Measurements from ENCODE around the gene LGMN.
"Not testable (repeated sequence)": the region's sequence is repeated elsewhere in the genome, so short reads cannot be mapped to it uniquely, and the experiment has no call there.

Gene LGMN

DNA sequence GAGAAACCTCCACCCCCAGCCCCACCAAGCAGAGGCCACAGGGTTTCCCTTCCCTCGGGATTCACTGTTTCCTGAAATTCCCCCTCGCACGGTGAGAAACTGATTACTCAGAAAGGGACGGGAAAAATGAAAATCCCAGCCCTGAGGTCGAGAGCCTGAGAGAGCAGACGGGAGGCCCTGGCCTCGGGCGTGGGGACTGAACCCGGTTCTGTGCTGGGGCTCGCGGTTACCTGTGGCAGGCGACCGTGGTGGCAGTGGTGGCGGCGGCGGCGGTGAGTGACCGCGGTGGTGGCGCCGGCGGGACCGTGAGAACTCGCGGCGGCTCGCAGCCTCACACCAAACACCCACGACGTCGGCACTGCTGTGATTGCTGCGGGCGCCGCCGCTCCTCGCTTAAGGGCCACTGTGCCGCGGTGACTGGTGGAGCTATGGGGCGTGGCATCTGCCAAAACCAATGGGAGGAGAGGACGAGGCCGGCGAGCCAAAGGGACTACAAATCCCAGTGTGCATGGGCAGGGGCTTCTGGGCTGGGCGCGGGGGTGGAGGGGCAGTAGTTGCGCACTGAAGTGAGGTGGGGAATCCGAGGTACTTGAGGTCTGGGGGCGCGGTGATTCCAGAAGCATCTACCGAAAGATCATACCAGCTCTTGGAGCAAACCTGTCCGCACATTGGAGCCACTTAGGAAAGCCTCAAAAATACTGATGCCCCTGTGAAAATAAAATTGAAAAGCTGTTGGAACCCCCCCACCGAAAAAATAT is at the start of gene LGMN:
TSS of gene LGMN (minus strand) at position 369 of the 758 bp plus-strand sequence. CDS start 15,841 bp downstream, outside the sequence.
- peak; percentile 65 to 97 (median 92) for DNase-seq

DNA sequence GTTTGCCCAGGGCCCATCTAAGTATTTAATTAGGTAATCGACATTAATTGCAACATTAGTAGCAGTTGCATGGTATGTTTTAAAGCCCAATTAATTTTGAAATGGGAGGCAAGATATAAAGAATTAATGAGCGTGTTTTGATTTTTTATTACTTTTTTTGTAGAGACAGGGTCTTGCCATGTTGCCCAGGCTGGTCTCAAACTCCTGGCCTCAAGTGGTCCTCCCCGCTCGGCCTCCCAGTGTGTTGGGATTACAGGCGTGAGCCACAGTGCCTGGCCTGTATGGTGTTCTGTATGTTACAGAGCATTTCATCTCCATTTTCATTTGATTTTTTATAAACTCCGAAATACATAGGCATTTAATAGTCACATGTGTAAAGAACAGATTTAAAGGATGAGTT is 46.5 kb upstream of the LGMN start:
- no peak for DNase-seq

DNA sequence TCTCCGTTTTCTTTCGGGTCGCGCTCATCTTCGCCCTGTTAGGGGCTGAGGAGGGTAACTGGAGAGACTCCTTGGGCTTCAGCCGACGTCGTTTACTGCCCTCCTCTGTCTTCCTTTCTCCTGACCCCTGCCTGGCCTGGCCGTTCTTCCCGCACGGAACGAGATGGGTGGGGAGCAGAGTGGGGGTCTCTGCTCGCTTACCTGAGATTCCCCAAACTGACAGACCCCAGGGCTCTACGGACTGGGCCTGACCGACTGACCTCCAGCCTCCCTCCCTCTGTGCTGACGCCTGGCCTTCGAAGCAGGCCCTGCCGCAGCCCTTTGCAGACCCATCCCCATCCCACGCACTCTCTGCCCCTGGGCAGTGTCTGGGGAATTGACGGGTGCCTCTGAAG is 46.1 kb upstream of the LGMN start:
- peak in 1 of 14 donors; percentile 21 for DNase-seq

DNA sequence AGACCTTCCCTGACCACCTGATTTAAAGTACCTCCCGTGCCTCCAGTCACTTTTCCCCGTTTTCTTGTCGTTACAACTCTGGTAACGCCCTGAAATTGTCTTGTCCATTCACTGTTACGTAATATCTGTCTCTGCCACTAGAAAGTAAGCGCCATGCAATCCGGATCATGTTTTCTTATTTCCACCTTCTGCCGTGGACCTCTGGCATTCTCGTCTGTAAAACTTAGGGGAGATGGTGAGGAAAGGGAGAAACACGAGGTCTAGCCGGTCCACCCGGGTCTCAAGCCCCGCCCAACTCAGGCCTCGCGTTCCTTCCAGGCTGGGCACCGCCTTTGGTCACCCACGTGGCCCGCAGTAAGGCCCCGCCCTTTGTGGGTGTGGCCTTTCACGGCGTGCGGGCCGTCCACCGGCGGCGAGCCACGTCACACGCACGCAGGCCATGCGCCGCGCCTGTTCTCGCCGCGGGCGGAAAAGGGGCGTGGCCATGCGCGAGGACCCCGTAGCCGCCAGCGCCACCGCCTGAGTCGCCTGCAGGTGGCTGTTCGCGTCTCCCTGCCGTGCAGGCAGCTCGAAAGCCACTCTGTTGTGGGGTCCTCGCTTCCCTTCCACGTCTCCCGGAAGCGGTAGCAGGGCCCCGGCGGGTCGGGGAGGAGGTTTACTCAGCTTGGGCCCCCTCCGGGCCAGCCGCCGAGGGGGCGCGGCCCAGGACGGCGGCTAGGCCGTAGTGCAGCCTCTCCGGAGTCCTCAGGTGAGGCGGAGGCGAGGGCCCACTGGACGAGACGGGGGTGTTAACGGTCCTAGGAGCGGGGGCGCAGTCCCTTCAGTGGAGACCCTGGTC is 45.5 kb upstream of the LGMN start, which contains the start of gene GOLGA5:
TSS of gene GOLGA5 (plus strand) at position 597 of the 838 bp plus-strand sequence. CDS start 3,133 bp downstream, outside the sequence.
- DNase-seq: peak; percentile 88 to 99 (median 96)

DNA sequence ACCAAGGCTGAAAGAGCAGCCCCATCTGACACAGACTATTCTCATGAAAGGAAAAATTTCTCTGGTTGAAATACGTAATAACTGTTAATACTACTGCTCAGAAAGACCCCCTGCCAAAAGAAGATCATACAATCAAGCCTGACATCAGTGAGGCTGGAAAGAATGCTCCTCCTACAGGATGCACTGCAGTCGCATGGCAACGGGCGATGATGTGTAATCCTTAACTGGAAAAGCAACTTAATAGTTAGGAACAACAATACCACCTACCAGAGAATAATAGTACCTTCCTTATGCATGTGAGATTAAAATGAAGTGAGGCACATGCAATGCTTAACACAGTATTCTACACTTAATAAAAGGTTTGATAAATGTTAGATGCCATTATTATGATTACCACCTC is 44.5 kb upstream of the LGMN start:
- DNase-seq: no peak

DNA sequence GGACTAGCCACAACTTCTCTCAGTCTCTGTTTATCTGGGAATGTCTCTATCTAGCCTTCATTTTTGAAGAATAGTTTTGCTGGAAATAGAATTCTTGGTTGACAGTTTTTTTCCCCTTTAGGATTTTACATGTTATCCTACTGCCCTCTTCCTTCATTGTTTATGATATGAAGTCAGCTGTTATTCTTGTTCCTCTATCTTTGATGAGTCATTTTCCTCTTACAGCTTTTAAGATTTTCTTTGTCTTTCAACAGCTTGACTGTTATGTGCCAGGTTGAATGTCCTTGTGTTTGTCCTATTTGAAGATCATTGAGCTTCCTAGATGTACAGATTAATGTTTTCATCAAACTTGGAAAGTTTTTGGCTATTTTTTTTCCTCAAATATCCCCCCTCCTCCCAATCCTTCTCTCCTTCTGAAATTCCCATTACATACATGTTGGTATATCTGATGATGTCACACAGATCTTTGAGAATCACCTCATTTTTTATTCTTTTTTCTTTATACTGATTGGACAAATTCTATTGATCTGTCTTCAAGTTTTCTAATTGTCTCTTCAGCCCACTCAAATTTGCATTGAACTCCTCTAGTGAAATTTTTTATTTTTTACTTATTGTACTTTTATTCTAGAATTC is 41.1 kb upstream of the LGMN start:
- no peak for DNase-seq

DNA sequence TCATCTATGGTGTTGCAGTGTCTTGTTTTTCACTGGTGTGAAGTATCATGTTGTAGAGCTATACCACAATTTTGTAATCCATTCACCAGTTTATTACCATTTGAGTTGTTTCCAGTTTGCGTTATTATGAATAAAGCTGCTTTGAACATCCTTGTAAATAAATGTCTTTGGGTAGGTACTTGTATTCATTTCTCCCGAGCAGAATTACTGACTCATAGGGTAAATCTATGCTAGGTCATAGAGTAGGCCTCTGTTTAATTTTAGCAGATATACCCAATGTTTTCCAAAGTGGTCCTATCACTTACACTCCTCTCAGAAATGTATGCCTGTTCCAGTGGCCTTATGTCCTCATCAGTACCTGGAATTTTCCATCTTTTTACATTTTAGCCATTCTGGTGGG is 39.1 kb upstream of the LGMN start:
- no peak for DNase-seq

DNA sequence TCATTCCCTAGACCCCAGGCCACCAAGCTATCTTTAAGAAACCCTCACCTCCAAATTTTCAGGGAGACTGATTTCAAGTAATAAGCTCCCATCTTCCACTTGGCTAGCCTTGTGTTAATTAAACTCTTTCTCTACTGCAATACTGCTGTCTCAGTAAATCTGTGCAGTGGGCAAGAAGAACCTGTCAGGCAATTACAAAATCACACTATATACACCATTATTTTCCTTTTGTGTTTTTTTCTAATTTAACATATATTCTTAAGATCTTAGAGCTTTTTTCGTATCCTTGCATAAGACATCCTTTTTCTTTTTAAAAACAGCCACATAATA is 38.0 kb upstream of the LGMN start:
- no peak for DNase-seq

DNA sequence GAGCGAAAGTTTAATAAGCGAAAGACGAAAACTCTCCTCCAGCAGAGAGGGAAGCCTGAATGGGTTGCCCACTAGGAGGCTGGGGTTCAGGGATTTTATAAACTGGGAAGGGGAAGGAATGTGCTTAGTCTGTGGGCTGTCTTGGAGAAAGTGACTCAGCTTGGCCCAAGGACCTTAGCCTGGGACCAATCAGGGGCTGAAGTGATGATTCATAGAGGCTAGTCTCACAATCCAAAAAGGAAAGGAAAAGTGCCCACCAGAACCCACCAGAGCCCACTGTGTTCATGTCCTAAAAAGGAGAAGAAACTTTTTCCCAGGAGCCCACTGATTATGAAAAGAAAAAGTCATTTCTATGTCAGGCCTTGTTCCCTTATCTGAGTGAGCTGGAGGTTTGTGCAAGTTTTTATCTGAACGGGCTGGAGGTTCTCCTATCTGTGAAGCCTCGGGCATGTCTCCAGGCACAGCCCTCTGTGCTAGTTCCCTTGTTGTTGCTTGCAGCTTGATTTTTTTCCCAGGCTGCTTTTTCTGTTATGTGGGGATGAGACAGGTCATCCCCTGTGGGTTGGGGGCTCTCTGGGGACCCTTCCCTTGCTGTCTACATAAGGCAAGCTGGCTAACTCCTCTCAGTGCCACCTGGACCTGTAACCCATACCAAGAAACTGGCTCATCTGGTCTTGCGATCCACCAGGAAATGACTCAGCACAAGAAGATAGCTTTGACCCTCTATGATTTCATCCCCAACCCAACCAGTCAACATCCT is 37.4 kb upstream of the LGMN start:
- no peak for DNase-seq

DNA sequence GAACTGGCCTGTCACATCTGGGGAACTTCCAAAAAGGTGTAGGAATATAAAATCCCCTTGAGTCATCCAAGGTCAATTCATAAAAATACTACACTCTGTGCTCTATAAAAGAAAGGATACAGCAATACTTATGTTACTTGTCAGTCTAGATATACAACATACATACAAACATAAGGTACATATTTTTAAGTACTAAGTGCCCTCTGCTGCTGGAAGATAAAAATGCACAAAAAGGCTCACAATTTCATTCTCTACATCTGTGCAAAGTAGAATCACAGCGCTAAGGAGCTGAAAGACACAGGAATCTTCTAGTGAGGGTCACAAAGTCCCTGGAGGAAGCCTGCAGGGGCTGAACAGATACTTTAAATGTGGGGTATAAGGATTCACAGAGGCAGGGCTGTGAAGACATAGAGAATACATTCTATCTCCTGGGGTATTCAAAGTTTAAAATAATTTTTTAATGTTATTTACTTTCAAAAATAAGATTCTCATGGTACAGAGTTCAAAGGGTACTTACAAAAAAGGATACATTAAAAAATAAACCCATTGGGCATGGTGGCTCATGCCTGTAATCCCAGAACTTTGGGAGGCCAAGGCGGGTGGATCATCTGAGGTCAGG is 35.5 kb upstream of the LGMN start:
- DNase-seq: no peak

DNA sequence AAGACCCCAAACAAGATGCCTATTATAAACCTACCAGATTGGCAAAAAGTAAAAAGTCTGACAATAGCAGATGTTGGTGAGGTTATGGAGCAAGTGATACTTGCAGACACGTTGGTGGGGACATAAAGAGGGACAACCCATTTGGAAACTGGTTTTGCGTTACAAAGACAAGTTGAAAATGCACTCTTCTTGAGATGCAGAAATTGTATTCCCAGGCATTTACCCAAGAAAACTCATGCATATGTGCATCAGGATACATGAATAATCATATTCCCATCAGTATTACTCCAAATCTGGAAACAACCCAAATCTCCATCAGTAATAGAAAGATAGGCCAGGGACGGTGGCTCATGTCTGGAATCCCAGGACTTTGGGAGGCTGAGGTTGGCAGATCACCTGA is 32.9 kb upstream of the LGMN start:
- DNase-seq: no peak

DNA sequence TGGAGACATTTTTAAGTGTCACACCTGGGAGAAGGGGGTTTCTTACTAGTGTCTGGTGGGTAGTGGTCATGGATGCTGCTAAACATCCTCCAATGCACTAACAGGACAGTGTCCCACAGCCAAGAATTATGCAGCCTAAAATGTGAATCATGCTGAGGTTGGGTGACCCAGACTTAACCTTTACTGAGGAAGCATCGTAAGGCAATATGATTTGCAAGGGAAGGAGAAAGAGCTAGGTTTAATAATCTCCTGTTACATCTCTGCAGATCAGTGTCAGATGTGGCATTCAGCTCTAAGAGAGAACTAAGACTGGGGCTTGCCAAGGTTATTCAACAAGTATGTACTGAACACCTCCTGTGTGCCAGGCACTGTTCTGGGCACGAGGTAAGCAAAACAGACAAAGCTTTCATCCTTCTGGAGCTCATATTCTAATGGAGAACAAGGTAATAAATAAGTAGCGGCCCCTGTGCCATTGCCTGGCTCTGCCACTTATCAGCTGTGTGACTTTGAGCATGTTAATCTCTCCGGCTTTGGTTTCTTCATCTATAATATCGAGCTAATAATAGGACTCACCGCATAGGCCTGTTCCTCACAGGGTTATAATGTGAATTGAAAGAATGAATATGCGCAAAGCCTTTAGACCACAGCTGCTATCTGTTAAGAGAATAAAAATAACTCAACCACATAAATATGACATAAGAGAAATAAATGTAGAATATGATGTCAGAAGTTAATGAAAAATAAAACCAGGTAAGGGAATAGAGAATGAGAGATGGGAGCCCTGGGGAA is 32.2 kb upstream of the LGMN start:
- DNase-seq: no peak

DNA sequence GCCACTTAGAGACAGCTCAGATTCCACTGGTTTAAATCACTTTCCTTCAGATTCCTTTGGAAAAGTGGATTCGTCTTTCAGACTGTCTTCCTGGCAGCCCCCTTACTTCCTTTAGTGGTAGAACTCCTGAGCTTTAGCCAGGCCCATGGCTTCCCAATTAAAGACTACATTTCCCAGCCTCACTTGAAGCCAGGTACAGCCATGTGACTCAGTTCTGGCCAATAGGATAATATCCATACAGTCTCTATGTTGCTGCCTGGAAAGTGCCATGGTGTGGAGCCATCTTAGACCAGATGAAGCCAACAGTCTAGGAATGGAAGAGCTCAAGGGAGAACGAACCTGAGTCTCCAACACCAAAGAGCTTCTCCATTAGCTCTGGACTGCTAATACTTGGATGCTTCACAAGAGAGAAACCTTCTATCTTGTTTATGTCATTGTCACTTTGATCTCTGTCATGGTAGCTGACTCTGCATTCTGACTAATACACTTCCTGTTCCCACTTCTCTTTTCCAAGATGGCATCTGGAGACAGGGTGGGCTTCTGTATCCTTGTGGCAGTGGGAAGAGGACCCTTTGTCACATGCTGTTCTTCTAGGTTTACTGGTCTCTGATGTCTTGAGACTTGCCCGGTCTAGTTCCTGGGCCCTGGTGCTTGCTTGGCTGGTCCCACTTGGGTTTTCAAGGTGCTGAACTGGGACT is 30.6 kb upstream of the LGMN start:
- DNase-seq: not testable (repeated sequence)

DNA sequence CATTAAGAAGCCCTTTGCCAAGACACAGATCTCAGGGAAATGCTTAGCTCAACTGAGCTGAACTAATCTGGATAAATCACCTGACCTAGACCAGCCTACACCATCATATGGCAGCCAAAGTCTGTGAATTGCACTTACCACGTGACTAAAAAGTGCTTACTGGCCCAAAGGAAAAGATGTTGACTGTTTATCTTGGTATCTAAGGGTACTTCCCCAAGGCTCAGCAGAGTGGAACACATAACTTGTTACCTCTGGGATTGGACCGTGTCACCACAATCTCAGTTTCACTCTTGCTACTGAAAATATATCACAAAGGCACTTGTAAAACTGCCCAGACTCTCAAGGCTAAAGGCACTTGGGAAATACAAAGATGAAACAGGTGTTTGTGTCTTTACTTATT is 26.9 kb upstream of the LGMN start:
- DNase-seq: not testable (repeated sequence)

DNA sequence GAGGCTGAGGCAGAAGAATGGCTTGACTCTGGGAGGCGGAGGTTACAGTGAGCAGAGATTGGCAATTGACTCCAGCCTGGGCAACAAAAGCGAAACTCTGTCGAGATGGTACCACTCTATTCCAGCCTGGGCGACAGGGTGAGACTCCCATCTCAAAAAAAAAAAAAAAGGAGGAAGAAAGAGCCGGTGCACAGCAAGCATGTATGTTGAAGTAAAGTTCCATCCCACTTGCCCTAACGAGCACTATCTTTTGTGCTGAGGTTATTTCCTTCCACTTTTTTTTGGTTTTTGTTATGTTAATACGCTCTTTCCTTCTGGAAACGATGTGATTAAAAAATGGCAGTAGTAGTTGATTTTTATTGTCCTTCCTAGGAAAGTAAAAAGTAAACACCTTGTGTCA is 26.1 kb upstream of the LGMN start:
- DNase-seq: no peak

DNA sequence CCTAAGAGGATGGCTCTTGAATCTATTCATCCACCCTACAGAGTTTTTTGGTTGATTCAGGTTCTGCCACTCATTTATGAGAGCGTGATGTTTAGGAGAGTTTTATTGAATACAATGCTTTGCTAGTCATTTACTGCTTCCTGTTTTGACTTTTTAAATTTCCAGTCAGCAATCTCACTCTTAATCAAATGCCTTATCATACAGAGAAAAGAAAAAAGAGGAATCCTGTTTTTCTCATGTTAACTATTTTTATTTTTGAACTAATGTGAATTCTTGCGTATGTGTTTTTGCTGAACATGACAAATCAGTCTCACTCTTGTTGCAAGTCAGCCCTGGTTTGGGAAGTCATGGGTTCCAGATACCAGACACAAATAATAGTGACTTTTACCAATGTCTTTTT is 22.1 kb upstream of the LGMN start:
- no peak for DNase-seq

DNA sequence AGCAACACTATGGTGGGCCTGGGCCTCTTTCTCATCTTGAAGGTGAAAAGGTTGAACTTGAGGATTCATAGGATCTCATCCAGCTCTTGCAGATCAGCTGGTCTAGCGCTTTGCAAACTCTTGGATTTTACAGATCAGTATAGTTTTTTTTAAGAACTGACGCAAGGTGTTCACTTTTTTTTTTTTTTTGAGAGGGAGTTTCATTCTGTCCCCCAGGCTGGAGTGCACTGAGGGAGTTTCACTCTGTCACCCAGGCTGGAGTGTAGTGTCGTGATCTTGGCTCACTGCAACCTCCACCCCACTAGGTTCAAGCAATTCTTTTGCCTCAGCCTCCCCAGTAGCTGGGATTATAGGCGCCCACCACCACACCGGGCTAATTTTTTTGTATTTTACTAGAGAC is 20.4 kb upstream of the LGMN start:
- no peak for DNase-seq

DNA sequence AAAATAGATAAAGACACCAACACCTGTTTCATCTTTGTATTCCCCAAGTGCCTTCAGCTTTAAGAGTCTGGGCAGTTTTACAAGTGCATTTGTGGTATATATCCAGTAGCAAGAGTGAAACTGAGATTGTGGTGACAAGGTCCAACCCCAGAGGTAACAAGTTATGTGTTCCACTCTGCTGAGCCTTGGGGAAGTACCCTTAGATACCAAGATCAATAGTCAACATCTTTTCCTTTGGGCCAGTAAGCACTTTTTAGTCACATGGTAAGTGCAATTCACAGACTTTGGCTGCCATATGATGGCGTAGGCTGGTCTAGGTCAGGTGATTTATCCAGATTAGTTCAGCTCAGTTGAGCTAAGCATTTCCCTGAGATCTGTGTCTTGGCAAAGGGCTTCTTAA is 19.8 kb upstream of the LGMN start:
- not testable (repeated sequence) for DNase-seq

DNA sequence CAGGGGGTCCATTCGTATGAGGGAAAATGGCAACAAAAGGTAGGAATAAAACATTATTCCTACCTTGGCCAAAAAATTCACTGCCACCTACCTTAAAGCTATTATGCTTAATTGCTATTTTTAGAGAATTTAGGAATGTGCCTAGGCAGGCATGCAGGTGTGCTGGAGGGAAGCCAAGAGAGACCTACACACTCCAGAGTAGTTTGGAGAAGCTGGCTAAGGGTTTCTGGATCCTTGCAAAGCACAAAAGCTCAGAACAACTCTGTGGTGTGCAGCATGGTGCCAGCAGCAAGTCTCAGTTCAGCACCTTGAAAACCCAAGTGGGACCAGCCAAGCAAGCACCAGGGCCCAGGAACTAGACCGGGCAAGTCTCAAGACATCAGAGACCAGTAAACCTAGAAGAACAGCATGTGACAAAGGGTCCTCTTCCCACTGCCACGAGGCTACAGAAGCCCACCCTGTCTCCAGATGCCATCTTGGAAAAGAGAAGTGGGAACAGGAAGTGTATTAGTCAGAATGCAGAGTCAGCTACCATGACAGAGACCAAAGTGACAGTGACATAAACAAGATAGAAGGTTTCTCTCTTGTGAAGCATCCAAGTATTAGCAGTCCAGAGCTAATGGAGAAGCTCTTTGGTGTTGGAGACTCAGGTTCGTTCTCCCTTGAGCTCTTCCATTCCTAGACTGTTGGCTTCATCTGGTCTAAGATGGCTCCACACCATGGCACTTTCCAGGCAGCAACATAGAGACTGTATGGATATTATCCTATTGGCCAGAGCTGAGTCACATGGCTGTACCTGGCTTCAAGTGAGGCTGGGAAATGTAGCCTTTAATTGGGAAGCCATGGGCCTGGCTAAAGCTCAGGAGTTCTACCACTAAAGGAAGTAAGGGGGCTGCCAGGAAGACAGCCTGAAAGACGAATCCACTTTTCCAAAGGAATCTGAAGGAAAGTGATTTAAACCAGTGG is 15.5 kb upstream of the LGMN start:
- not testable (repeated sequence) for DNase-seq

DNA sequence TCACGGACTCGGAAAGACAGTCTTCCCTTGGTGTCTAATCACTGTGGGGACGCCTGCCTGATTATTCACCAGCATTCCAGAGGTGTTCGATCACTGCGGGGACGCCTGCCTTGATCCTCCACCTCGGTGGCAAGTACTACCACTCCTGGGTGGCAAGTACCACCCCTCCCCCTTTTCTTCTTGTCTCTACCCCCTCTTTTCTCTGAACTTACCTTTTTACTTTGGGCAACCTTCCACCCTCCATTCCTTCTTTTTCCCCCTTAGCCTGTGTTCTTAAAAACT is 12.0 kb upstream of the LGMN start:
- DNase-seq: no peak
